Karpas-422 (cell line): Measurements from ENCODE around the gene NUDT1. TPM values are rescaled to one million over a fixed set of nuclear protein-coding genes. Genes with fewer than 3 reads are reported as not detected.

Experiments
- DNase-seq: peaks from one replicate; pipeline ENCODE4 v3.0.0-alpha.2; 2015
- H2AFZ ChIP-seq: fragments of 200-600 bp; sonication (generic); 2 replicates; pipeline ENCODE4 v1.6.1; 2014; ENCODE audit warnings: antibody characterized with exemption, low read length, mixed read lengths
- H3K27ac ChIP-seq: fragments of 200-600 bp; sonication (generic); 2 replicates; pipeline ENCODE4 v1.5.1; 2014; ENCODE audit warnings: mild to moderate bottlenecking, low read length, moderate library complexity
- H3K27me3 ChIP-seq: fragments of 200-600 bp; sonication (generic); 2 replicates; pipeline ENCODE4 v1.6.1; 2014; ENCODE audit warnings: low read length, mixed read lengths
- H3K36me3 ChIP-seq: fragments of 200-600 bp; sonication (generic); 2 replicates; pipeline ENCODE4 v1.6.1; 2014; ENCODE audit warnings: low read length, mixed read lengths; ENCODE audit not compliant: insufficient read depth
- H3K4me1 ChIP-seq: fragments of 200-600 bp; sonication (generic); 2 replicates; pipeline ENCODE4 v1.6.1; 2014; ENCODE audit warnings: mild to moderate bottlenecking, low read length, mixed read lengths
- H3K4me2 ChIP-seq: fragments of 200-600 bp; sonication (generic); 2 replicates; pipeline ENCODE4 v1.6.1; 2014; ENCODE audit warnings: low read length, low read depth, mild to moderate bottlenecking; ENCODE audit not compliant: poor library complexity, severe bottlenecking
- H3K4me3 ChIP-seq: fragments of 200-600 bp; sonication (generic); 2 replicates; pipeline ENCODE4 v1.5.1; 2014; ENCODE audit warnings: mild to moderate bottlenecking, antibody characterized with exemption, low read length, mixed read lengths
- H3K79me2 ChIP-seq: fragments of 200-600 bp; sonication (generic); 2 replicates; pipeline ENCODE4 v1.6.1; 2014; ENCODE audit warnings: mild to moderate bottlenecking, low read length, mixed read lengths
- H3K9ac ChIP-seq: fragments of 200-600 bp; sonication (generic); 2 replicates; pipeline ENCODE4 v1.6.0; 2014; ENCODE audit warnings: low read length
- H3K9me2 ChIP-seq: fragments of 200-600 bp; sonication (generic), shearing (Covaris generic); replicated peaks from 2 replicates; pipeline ENCODE4 v1.6.0; 2014; ENCODE audit warnings: mild to moderate bottlenecking, low read length, moderate library complexity; ENCODE audit not compliant: insufficient read depth
- H3K9me3 ChIP-seq: fragments of 300-700, 200-600 bp; sonication (generic); 2 replicates; pipeline ENCODE4 v1.6.1; 2014; ENCODE audit warnings: low read length, mixed read lengths
- H4K20me1 ChIP-seq: fragments of 200-600 bp; sonication (generic); 2 replicates; pipeline ENCODE4 v1.6.1; 2014; ENCODE audit warnings: mild to moderate bottlenecking, antibody characterized with exemption, low read length, low read depth; ENCODE audit not compliant: insufficient read depth
- total RNA-seq: library from RNA; depleted of rRNA; stranded (reverse); fragments of >200 nt; shearing (Covaris generic); gene quantifications from 2 replicates; pipeline ENCODE4 v1.2.3, GENCODE V29; 2014; ENCODE audit warnings: low replicate concordance

The NUDT1 gene
- total RNA-seq, 1 experiment from 2014 or later = 45.3 TPM

- Histone ChIP-seq H3K9ac (no peak overlapping the region), H2AFZ (no peak overlapping the region), H3K4me2 (peak overlapping the region; percentile 99)
Measured at GRCh38 chr7:2230882-2231281, 11.1 kb upstream of the NUDT1 start.

DNA sequence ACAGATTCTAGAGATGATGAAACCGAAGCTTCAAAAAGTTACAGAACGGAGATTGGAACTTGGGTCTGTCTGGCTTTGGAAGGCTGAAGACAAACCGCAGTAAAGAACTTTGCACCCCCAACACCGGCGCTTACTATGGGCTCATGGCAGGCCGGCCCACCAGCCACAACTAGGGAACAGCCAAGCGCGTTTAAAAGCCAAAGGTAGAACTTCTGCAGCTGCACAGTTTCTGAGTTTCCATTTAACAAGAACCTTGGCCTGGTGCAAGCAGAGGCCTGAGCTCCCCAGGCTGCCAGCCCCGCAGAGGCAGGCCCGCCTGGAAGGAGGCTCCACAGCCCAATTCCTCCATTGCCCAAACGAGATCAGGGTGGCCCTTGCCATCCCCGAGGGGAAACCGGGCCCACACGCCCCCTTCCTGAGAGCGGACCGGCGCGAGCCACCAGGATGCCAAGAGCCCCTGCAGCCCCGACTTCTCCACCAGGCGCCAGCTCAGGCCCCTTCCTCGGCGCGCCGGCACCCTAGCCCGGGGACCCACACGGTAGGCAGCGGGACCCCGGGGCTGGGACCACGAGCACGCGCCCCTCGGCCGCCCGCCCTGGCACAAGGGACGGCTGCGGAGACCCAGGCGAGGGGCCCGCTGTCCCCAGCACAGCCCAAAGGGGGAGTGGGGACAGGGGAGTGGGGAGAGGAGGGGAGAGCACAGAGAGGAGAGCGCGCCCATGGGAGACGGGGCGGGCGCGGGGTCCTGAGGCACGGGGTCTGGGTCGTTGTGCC, 9.8 kb upstream of the NUDT1 start:
- Histone ChIP-seq H3K4me1 (peaks cover 23% of the 10 kb centered on the region), H4K20me1 (peaks cover 9% of the 10 kb centered on the region), H3K36me3 (peaks cover 14% of the 10 kb centered on the region), H3K27me3 (no peaks in the 10 kb centered on the region), H3K4me2 (peak overlapping the region; percentile 99), H3K27ac (no peak overlapping the region; the same call in 1 of the 2 replicates), H3K4me3 (peak overlapping the region; percentile 78), H3K9ac (peak overlapping the region; percentile 91), H3K9me3 (no peaks in the 10 kb centered on the region), H3K79me2 (peaks cover 52% of the 10 kb centered on the region), H2AFZ (0 out of 2 replicates have a peak overlapping the region, but pooled peaks have one; percentile 15), H3K9me2 (no peaks in the 10 kb centered on the region)
- peak; percentile 75 for DNase-seq

More at GRCh38 chr7:2230882-2231281, 11.1 kb upstream of the NUDT1 start:
- Histone ChIP-seq H3K27me3 (no peaks in the 10 kb centered on the region), H4K20me1 (peaks cover 9% of the 10 kb centered on the region), H3K4me1 (peaks cover 20% of the 10 kb centered on the region), H3K9me3 (no peaks in the 10 kb centered on the region), H3K79me2 (peaks cover 50% of the 10 kb centered on the region), H3K4me3 (no peak overlapping the region), H3K27ac (no peak overlapping the region), H3K36me3 (peaks cover 16% of the 10 kb centered on the region), H3K9me2 (no peaks in the 10 kb centered on the region)
- no peak for DNase-seq

- peaks cover 49% of the 10 kb centered on the region for H3K79me2 ChIP-seq
- H3K27ac ChIP-seq = no peak within 1 kb of the TSS; the same call in 1 of the 2 replicates
- H3K9ac ChIP-seq = peak within 1 kb of the TSS; percentile 91
- H3K9me2 ChIP-seq = no peaks in the 10 kb centered on the region
- H4K20me1 ChIP-seq = peaks cover 9% of the 10 kb centered on the region
- peak within 1 kb of the TSS; percentile 99 for H3K4me2 ChIP-seq
- peak within 1 kb of the TSS; percentile 54; the same call in 1 of the 2 replicates for H2AFZ ChIP-seq
- H3K4me1 ChIP-seq = peaks cover 31% of the 10 kb centered on the region
- H3K27me3 ChIP-seq = no peaks in the 10 kb centered on the region
- peak; percentile 96 for DNase-seq
- peak within 1 kb of the TSS; percentile 78 for H3K4me3 ChIP-seq
- H3K36me3 ChIP-seq = peaks cover 16% of the 10 kb centered on the region
- no peaks in the 10 kb centered on the region for H3K9me3 ChIP-seq
Measured at GRCh38 chr7:2232766-2233520, 9.1 kb upstream of the NUDT1 start, which contains the start of gene MAD1L1. TSS of gene MAD1L1 (minus strand) at chr7:2232945. CDS start at chr7:2230133, 2,812 bp downstream.

DNA sequence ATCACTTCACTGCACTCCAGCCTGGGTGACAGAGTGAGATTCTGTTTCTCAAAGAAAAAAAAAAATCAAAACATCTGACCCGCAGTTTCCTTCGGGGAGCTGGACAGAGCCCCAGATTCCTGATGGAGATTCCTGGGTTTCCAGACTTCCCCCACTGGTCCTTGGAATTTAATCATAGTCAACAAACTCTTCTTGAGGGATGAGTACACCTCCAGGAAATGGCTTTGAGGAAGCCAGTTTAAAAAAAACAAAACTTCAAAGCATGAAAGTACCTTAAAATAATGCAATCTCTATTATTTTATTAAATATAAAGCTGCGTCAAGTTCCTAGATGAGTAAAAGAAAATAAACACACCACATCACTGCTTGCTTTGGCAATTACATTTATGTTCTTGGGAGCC, 8.1 kb upstream of the NUDT1 start:
- no peak for DNase-seq
- Histone ChIP-seq H3K4me1 (peaks cover 36% of the 10 kb centered on the region), H4K20me1 (peaks cover 9% of the 10 kb centered on the region), H2AFZ (no peak overlapping the region), H3K9ac (no peak overlapping the region), H3K9me2 (no peaks in the 10 kb centered on the region), H3K4me3 (no peak overlapping the region), H3K27ac (no peak overlapping the region), H3K27me3 (no peaks in the 10 kb centered on the region), H3K36me3 (peaks cover 22% of the 10 kb centered on the region), H3K79me2 (peaks cover 46% of the 10 kb centered on the region), H3K9me3 (no peaks in the 10 kb centered on the region), H3K4me2 (no peak overlapping the region)

DNA sequence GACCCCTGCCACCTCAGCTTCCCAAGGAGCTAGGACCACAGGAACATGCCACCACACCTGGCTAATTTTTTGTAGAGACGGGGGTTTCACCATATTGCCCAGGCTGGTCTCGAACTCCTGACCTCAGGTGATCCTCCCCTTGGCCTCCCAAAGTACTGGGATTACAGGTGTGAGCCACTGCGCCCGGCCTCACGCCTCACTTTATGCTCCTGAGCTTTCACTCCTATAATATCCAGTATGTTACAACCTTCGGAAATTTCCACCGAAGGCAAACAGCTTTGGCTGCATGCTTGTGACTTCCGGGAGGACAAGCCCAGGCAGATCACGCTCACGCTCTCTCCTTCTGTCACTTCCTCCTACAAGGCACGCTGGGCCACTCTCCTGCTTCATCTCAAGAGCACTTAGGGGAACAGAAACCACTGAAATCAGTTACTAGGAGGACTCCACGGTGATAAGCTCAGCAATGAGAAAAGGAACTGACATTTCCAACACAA, 4.9 kb upstream of the NUDT1 start:
- Histone ChIP-seq H3K27me3 (no peaks in the 10 kb centered on the region), H3K4me3 (no peak overlapping the region), H2AFZ (no peak overlapping the region), H3K4me1 (peaks cover 36% of the 10 kb centered on the region), H3K9me2 (no peaks in the 10 kb centered on the region), H4K20me1 (peaks cover 6% of the 10 kb centered on the region; the same call in 1 of the 2 replicates), H3K9me3 (no peaks in the 10 kb centered on the region), H3K79me2 (peaks cover 41% of the 10 kb centered on the region), H3K27ac (peak overlapping the region; percentile 81), H3K36me3 (peaks cover 22% of the 10 kb centered on the region), H3K9ac (peak overlapping the region; percentile 37), H3K4me2 (peak overlapping the region; percentile 10)
- DNase-seq = peak; percentile 83

DNA sequence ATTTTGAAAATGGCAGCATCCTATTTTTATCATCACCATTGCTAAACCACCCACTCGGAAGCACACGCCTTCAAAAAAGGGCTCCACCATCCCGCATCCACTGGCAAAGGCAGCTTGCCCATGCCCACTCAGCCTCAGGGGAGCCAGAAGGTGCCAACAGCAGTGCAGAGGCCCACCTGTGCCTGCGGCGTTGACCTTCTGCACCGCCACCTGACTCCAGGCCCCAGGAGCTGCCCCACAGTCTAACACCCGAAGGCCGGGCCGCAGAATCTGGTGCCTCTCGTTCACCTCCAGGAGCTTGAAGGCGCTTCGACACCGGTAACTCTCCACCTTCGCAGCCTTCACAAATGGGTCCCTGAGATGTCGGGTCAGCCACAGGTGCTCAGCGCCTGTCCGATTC, 2.8 kb upstream of the NUDT1 start:
- H3K27me3 ChIP-seq = no peaks in the 10 kb centered on the region
- H3K4me3 ChIP-seq = no peak overlapping the region
- peaks cover 22% of the 10 kb centered on the region for H3K36me3 ChIP-seq
- peaks cover 49% of the 10 kb centered on the region for H3K79me2 ChIP-seq
- H3K9me3 ChIP-seq = no peaks in the 10 kb centered on the region
- H3K9me2 ChIP-seq = no peaks in the 10 kb centered on the region
- H4K20me1 ChIP-seq = 0 out of 2 replicates have a peak, but pooled peaks cover 3% of the 10 kb centered on the region
- no peak overlapping the region for H3K27ac ChIP-seq
- H3K4me1 ChIP-seq = peaks cover 40% of the 10 kb centered on the region
- no peak overlapping the region for H3K4me2 ChIP-seq
- no peak overlapping the region for H2AFZ ChIP-seq
- no peak overlapping the region for H3K9ac ChIP-seq
- DNase-seq = no peak

DNA sequence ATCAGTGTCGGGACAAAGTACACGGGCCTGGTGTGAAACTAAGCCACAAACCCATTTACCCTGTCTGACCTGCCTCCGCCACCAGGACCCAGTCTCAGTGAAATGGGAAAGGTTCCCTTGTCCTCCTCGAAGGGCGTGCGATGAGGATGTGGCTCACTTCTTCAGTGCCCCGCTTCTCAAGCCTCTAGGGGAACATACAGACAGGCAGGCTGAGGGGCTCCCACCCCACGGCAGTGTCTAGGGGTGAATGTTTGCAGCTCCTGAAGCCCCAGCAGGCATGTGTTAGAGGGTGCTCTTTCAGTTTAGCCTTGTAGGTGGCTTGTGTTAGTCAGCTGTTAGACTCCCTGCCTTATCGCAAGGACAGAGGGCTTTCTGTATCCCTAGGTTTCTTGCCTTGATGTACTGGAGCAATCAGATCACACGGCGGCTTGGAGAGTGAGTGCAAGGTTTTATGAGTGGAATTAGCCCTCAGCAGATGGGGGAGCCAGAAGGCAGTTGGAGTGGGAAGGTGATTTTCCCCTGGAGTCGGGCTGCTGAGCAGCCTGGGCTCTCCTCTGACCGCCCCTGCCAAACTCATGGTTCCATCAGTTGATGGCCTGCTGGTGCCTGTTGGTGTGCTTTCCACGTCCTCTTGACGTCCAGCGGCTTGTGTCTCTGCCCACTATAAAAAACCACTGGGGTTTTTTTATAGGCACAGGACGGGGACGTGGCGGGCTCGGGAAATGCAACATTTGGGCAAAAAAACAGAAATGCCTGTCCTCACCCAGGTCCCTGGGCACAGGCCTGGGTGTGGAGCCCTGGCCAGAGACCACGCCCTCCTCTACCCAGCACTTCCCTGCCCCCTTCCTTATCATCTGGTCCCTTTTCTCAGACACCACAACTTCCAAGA, 759 bp downstream of the NUDT1 start:
- peak; percentile 75 for DNase-seq
- H3K27ac ChIP-seq = peak overlapping the region; percentile 64
- H3K9me3 ChIP-seq = no peaks in the 10 kb centered on the region
- peak overlapping the region; percentile 93 for H3K4me3 ChIP-seq
- H3K36me3 ChIP-seq = peaks cover 8% of the 10 kb centered on the region
- H2AFZ ChIP-seq = peak overlapping the region; percentile 87; the same call in 1 of the 2 replicates
- H3K4me2 ChIP-seq = peak overlapping the region; percentile 98
- peak overlapping the region; percentile 99 for H3K9ac ChIP-seq
- H3K9me2 ChIP-seq = no peaks in the 10 kb centered on the region
- no peaks in the 10 kb centered on the region for H3K27me3 ChIP-seq
- peaks cover 40% of the 10 kb centered on the region for H3K79me2 ChIP-seq
- H3K4me1 ChIP-seq = peaks cover 31% of the 10 kb centered on the region
- H4K20me1 ChIP-seq = 0 out of 2 replicates have a peak, but pooled peaks cover 3% of the 10 kb centered on the region
